ENCODE data around the gene MAB21L4.

MAB21L4 gene

GRCh38 chr2:240872317-240873097 lies 23.4 kb downstream of the MAB21L4 start:
- POLR2A ChIA-PET = no interaction called here
- H3K4me3 ChIP-seq (ENCODE audit: low read depth, low read length) = no peak overlapping the region
- CTCF ChIA-PET = interaction anchor here (1.4 kb wide), 1 partner anchor 42 kb away, joined by 4 read pairs; no protein-coding TSS in a partner anchor

GRCh38 chr2:240871071-240871958 lies 24.6 kb downstream of the MAB21L4 start:
- ChIA-PET CTCF (interaction anchor here (1.4 kb wide), 1 partner anchor 43 kb away, joined by 4 read pairs; no protein-coding TSS in a partner anchor), POLR2A (no interaction called here)

More at GRCh38 chr2:240872317-240873097, 23.4 kb downstream of the MAB21L4 start:
- TF ChIP-seq CTCF (IDR thresholded peaks at IDR 0.05; ENCODE audit: insufficient read depth, low read length, missing control alignments) = no peak
- DNase-seq (ENCODE audit: low read depth, low spot score) = no peak

GRCh38 chr2:240869956-240870875 lies 25.7 kb downstream of the MAB21L4 start:
- no peak overlapping the region for H3K4me3 ChIP-seq (ENCODE audit: low read depth, low read length)
- DNase-seq (ENCODE audit: low read depth, low spot score) = no peak
- CTCF ChIA-PET = interaction anchor here (1.0 kb wide), 1 partner anchor 30 kb away, joined by 3 read pairs; no protein-coding TSS in a partner anchor
- TF ChIP-seq CTCF (IDR thresholded peaks at IDR 0.05; ENCODE audit: insufficient read depth, low read length, missing control alignments) = no peak
- POLR2A ChIA-PET = no interaction called here

More at GRCh38 chr2:240871071-240871958, 24.6 kb downstream of the MAB21L4 start:
- no peak for DNase-seq (ENCODE audit: low read depth, low spot score)
- H3K4me3 ChIP-seq (ENCODE audit: low read depth, low read length) = no peak overlapping the region
- TF ChIP-seq CTCF (IDR thresholded peaks at IDR 0.05; ENCODE audit: insufficient read depth, low read length, missing control alignments) = no peak

GRCh38 chr2:240869109-240869955 lies 26.6 kb downstream of the MAB21L4 start:
- no peak for DNase-seq (ENCODE audit: low read depth, low spot score)
- POLR2A ChIA-PET = no interaction called here
- CTCF ChIA-PET = interaction anchor here (1.0 kb wide), 1 partner anchor 29 kb away, joined by 3 read pairs; no protein-coding TSS in a partner anchor
- TF ChIP-seq CTCF (IDR thresholded peaks at IDR 0.05; ENCODE audit: insufficient read depth, low read length, missing control alignments) = no peak
- no peak overlapping the region for H3K4me3 ChIP-seq (ENCODE audit: low read depth, low read length)

- no peak within 1 kb of the TSS for H3K4me3 ChIP-seq (ENCODE audit: low read depth, low read length)
- ChIA-PET CTCF (no interaction called here), POLR2A (no interaction called here)
- no peak for DNase-seq (ENCODE audit: low read depth, low spot score)
- TF ChIP-seq CTCF (IDR thresholded peaks at IDR 0.05; ENCODE audit: insufficient read depth, low read length, missing control alignments) = no peak
These were observed 27.5 kb downstream of the MAB21L4 start, which contains the start of gene AGXT for GRCh38 chr2:240868286-240869108. Gene AGXT (plus strand): TSS chr2:240868824. CDS start chr2:240868866, 42 bp downstream.
